ENCODE results near the gene CFAP90. TPM values are rescaled to one million over a fixed set of nuclear protein-coding genes. Genes with fewer than 3 reads are reported as not detected.

Gene CFAP90
- total RNA-seq, 2 donors from 2014 or later, result not detected

- H3K27me3 ChIP-seq, result no peaks in the 10 kb centered on the region
- H3K9ac ChIP-seq (ENCODE audit: low read depth in 2 of 2, low read length in 2 of 2), result no peak overlapping the region
Measured at GRCh38 chr5:7878381-7878873, 27.5 kb upstream of the CFAP90 start.

DNA sequence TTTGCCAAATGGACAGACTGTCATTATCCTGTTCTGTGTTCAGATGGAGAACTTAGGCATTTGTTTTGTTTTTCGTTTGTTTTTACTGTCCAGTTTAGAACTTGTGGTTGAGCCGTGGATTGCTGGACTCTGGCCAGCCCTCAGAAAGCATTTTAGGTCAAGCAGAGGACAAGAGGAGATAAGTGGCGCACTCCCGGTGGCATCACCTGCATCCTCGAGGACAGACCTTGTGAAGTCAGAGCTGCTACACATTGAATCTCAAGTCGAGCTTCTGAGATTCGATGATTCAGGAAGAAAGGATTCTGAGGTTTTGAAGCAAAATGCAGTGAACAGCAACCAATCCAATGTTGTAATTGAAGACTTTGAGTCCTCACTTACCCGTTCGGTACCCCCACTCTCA is 26.9 kb upstream of the CFAP90 start:
- no peak for DNase-seq
- Histone ChIP-seq H3K4me3 (no peak overlapping the region), H3K27me3 (no peaks in the 10 kb centered on the region), H3K4me1 (peaks cover 8% of the 10 kb centered on the region), H3K9ac (ENCODE audit: low read depth in 2 of 2, low read length in 2 of 2) (no peak overlapping the region), H3K27ac (peak overlapping the region; percentile 22), H3K9me3 (no peaks in the 10 kb centered on the region), H3K36me3 (peaks cover 11% of the 10 kb centered on the region)
- TF ChIP-seq, protein P1, sequence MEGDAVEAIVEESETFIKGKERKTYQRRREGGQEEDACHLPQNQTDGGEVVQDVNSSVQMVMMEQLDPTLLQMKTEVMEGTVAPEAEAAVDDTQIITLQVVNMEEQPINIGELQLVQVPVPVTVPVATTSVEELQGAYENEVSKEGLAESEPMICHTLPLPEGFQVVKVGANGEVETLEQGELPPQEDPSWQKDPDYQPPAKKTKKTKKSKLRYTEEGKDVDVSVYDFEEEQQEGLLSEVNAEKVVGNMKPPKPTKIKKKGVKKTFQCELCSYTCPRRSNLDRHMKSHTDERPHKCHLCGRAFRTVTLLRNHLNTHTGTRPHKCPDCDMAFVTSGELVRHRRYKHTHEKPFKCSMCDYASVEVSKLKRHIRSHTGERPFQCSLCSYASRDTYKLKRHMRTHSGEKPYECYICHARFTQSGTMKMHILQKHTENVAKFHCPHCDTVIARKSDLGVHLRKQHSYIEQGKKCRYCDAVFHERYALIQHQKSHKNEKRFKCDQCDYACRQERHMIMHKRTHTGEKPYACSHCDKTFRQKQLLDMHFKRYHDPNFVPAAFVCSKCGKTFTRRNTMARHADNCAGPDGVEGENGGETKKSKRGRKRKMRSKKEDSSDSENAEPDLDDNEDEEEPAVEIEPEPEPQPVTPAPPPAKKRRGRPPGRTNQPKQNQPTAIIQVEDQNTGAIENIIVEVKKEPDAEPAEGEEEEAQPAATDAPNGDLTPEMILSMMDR (IDR thresholded peaks at IDR 0.05), result no peak
- intact Hi-C loops (cut with DNase I), result no loop called here

More at GRCh38 chr5:7878381-7878873, 27.5 kb upstream of the CFAP90 start:
- H3K4me1 ChIP-seq, result peaks cover 8% of the 10 kb centered on the region
- H3K4me3 ChIP-seq, result no peak overlapping the region
- peaks cover 11% of the 10 kb centered on the region for H3K36me3 ChIP-seq
- DNase-seq, result no peak
- intact Hi-C loops (cut with DNase I), result no loop called here
- TF ChIP-seq, protein P1 (IDR thresholded peaks at IDR 0.05), result no peak
- no peaks in the 10 kb centered on the region for H3K9me3 ChIP-seq
- peak overlapping the region; percentile 22 for H3K27ac ChIP-seq

GRCh38 chr5:7876867-7877266 is 25.9 kb upstream of the CFAP90 start:
- peaks cover 11% of the 10 kb centered on the region for H3K36me3 ChIP-seq
- intact Hi-C loops (cut with DNase I), result no loop called here

DNA sequence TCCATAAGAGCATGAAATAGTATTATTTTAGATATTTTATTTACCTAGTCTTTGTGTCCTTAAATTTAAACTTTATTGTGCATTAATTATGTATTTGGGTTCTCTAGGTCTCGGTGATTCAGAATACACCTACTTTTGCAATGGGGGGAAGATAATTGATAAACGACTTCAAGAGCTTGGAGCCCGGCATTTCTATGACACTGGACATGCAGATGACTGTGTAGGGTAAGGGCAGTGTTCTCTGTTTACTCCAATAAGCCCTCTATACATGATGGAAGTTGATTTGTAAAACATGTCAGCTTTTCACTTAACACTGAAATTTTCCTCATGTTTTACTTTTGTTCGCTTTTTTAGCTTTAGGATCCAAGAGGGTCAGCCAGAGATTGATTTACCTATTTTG is 24.2 kb upstream of the CFAP90 start:
- intact Hi-C loops (cut with DNase I), result no loop called here
- Histone ChIP-seq H3K27ac (no peak overlapping the region), H3K4me1 (peaks cover 16% of the 10 kb centered on the region), H3K9ac (ENCODE audit: low read depth in 2 of 2, low read length in 2 of 2) (no peak overlapping the region), H3K36me3 (peaks cover 11% of the 10 kb centered on the region), H3K27me3 (no peaks in the 10 kb centered on the region), H3K9me3 (no peaks in the 10 kb centered on the region), H3K4me3 (no peak overlapping the region)
- no peak for DNase-seq
- TF ChIP-seq, protein P1 (IDR thresholded peaks at IDR 0.05), result no peak

More at GRCh38 chr5:7876867-7877266, 25.9 kb upstream of the CFAP90 start:
- Histone ChIP-seq H3K4me1 (peaks cover 8% of the 10 kb centered on the region), H3K4me3 (no peak overlapping the region), H3K27ac (no peak overlapping the region), H3K9ac (ENCODE audit: low read depth in 2 of 2, low read length in 2 of 2) (no peak overlapping the region), H3K9me3 (no peaks in the 10 kb centered on the region), H3K27me3 (no peaks in the 10 kb centered on the region)
- no peak for DNase-seq
- TF ChIP-seq, protein P1 (IDR thresholded peaks at IDR 0.05), result no peak

DNA sequence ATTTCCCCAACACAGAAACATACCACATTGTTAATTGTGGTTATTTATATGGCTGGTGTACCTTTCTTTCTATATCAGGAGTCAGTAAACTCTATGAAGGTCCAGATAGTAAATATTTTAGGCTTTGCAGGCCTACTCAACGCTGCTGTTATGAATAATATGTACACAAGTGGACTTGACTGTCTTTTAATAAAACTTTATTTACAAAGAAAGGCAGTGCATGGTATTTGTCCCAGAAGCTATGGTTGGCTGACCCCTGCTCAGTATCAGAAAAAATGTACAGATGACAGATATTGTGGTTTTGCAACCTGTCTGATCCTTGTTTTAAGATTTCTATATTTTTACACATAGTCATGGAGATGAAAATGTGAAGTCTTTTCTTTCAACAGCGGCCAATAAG is 23.7 kb upstream of the CFAP90 start:
- Histone ChIP-seq H3K9ac (ENCODE audit: low read depth in 2 of 2, low read length in 2 of 2) (no peak overlapping the region), H3K4me1 (peaks cover 18% of the 10 kb centered on the region), H3K36me3 (peaks cover 11% of the 10 kb centered on the region), H3K27ac (no peak overlapping the region), H3K27me3 (no peaks in the 10 kb centered on the region), H3K4me3 (no peak overlapping the region), H3K9me3 (no peaks in the 10 kb centered on the region)
- TF ChIP-seq, protein P1 (IDR thresholded peaks at IDR 0.05), result no peak
- DNase-seq, result no peak
- intact Hi-C loops (cut with DNase I), result no loop called here

Measured in colonic mucosa (tissue), 4 donors.